ENCODE results near the gene CYP2W1. TPM values are rescaled to one million over a fixed set of nuclear protein-coding genes. Genes with fewer than 3 reads are reported as not detected.

CYP2W1 gene
- total and polyA plus RNA-seq, 3 experiments from 2014 or later, result not detected

GRCh38 chr7:1012004-1012715 lies 29.2 kb downstream of the CYP2W1 start:
- CTCF ChIA-PET, result interaction anchor here (2.3 kb wide), 1 partner anchor 19 kb away, joined by 12 read pairs; no protein-coding TSS in a partner anchor
- H3K4me3 Mint-ChIP-seq, result no peak overlapping the region
- H3K27ac ChIP-seq (ENCODE audit: low read depth, low read length), result no peak overlapping the region

GRCh38 chr7:1012716-1013095 lies 29.7 kb downstream of the CYP2W1 start:
- peak overlapping the region in 1 of 7 donors; percentile 23 for H3K4me3 Mint-ChIP-seq
- H3K27me3 ChIP-seq (ENCODE audit: insufficient read depth, low read length, poor library complexity, severe bottlenecking), result no peaks in the 10 kb centered on the region
- H3K9me3 Mint-ChIP-seq, result peaks cover 0 to 2% (median 0%) of the 10 kb centered on the region in 5 donors
- no peak overlapping the region for H3K27ac ChIP-seq (ENCODE audit: low read depth, low read length)
- ChIA-PET CTCF (interaction anchor here (2.3 kb wide), 1 partner anchor 19 kb away, joined by 12 read pairs; no protein-coding TSS in a partner anchor), POLR2A (no interaction called here)
- H3K36me3 Mint-ChIP-seq, result peaks cover 0 to 17% (median 0%) of the 10 kb centered on the region in 3 donors
- peaks cover 12 to 24% (median 13%) of the 10 kb centered on the region in 3 donors for H3K4me1 Mint-ChIP-seq
- no peaks in the 10 kb centered on the region for H3K9me3 ChIP-seq (ENCODE audit: low read length)
- H3K27ac Mint-ChIP-seq, result no peak overlapping the region
- no peaks in the 10 kb centered on the region for H3K36me3 ChIP-seq (ENCODE audit: insufficient read depth, low read length)
- no peaks in the 10 kb centered on the region for H3K27me3 Mint-ChIP-seq
- no peak for DNase-seq
- H3K4me3 ChIP-seq (ENCODE audit: low read length), result no peak overlapping the region
- peaks cover 7% of the 10 kb centered on the region for H3K4me1 ChIP-seq (ENCODE audit: insufficient read depth, low read length)

More at GRCh38 chr7:1012004-1012715, 29.2 kb downstream of the CYP2W1 start:
- no peak for DNase-seq
- Mint-ChIP-seq H3K4me1 (peaks cover 12 to 24% (median 13%) of the 10 kb centered on the region in 3 donors), H3K9me3 (peaks cover 0 to 2% (median 0%) of the 10 kb centered on the region in 5 donors), H3K27me3 (no peaks in the 10 kb centered on the region), H3K36me3 (peaks cover 0 to 19% (median 0%) of the 10 kb centered on the region in 3 donors), H3K27ac (peak overlapping the region in 2 of 8 donors; percentile 33 to 97)
- no peak overlapping the region for H3K4me3 ChIP-seq (ENCODE audit: low read length)
- POLR2A ChIA-PET, result no interaction called here
- H3K9me3 ChIP-seq (ENCODE audit: low read length), result no peaks in the 10 kb centered on the region
- no peaks in the 10 kb centered on the region for H3K36me3 ChIP-seq (ENCODE audit: insufficient read depth, low read length)
- peaks cover 7% of the 10 kb centered on the region for H3K4me1 ChIP-seq (ENCODE audit: insufficient read depth, low read length)
- H3K27me3 ChIP-seq (ENCODE audit: insufficient read depth, low read length, poor library complexity, severe bottlenecking), result no peaks in the 10 kb centered on the region

GRCh38 chr7:1013581-1013980 lies 30.6 kb downstream of the CYP2W1 start:
- Histone ChIP-seq H3K4me1 (ENCODE audit: insufficient read depth, low read length) (peaks cover 7% of the 10 kb centered on the region), H3K4me3 (ENCODE audit: low read length) (no peak overlapping the region), H3K9me3 (ENCODE audit: low read length) (no peaks in the 10 kb centered on the region), H3K36me3 (ENCODE audit: insufficient read depth, low read length) (no peaks in the 10 kb centered on the region), H3K27me3 (ENCODE audit: insufficient read depth, low read length, poor library complexity, severe bottlenecking) (no peaks in the 10 kb centered on the region), H3K27ac (ENCODE audit: low read depth, low read length) (no peak overlapping the region)
- Mint-ChIP-seq H3K36me3 (peaks cover 0 to 22% (median 4%) of the 10 kb centered on the region in 3 donors), H3K27ac (peak overlapping the region in 1 of 8 donors; percentile 28), H3K27me3 (no peaks in the 10 kb centered on the region), H3K9me3 (peaks cover 0 to 2% (median 0%) of the 10 kb centered on the region in 5 donors), H3K4me1 (peaks cover 19 to 31% (median 20%) of the 10 kb centered on the region in 3 donors), H3K4me3 (no peak overlapping the region)
- ChIA-PET CTCF (interaction anchor here (2.3 kb wide), 1 partner anchor 20 kb away, joined by 12 read pairs; no protein-coding TSS in a partner anchor), POLR2A (no interaction called here)
- no peak for DNase-seq

DNA sequence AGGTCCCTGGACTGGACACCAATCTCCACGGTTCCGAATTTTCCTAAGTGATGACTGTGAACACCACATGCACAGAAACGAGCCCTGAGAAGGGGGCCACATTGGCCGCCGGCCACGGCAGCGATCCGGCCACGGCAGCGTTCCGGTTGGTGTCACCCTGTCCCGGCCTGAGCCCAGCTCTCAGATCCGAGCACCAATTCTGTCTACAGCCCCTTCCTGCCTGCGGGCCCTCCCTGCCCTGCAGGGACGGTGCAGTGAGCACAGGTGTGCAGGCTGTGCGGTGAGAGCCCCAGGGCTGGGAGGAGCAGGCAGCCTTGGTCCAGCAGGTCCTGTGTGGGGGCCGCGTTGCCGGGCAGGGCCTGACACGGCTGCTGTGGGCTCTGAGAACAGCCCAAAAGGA lies 31.7 kb downstream of the CYP2W1 start:
- no peaks in the 10 kb centered on the region for H3K27me3 Mint-ChIP-seq
- H3K27ac Mint-ChIP-seq, result no peak overlapping the region
- Histone ChIP-seq H3K36me3 (ENCODE audit: insufficient read depth, low read length) (no peaks in the 10 kb centered on the region), H3K27ac (ENCODE audit: low read depth, low read length) (no peak overlapping the region), H3K9me3 (ENCODE audit: low read length) (no peaks in the 10 kb centered on the region), H3K27me3 (ENCODE audit: insufficient read depth, low read length, poor library complexity, severe bottlenecking) (no peaks in the 10 kb centered on the region), H3K4me1 (ENCODE audit: insufficient read depth, low read length) (peaks cover 7% of the 10 kb centered on the region), H3K4me3 (ENCODE audit: low read length) (no peak overlapping the region)
- peaks cover 0 to 2% (median 0%) of the 10 kb centered on the region in 5 donors for H3K9me3 Mint-ChIP-seq
- CTCF ChIA-PET, result no interaction called here
- peaks cover 17 to 30% (median 20%) of the 10 kb centered on the region in 3 donors for H3K4me1 Mint-ChIP-seq
- no peak overlapping the region for H3K4me3 Mint-ChIP-seq
- POLR2A ChIA-PET, result interaction anchor here (0.6 kb wide), 1 partner anchor 111 kb away, joined by 8 read pairs; no protein-coding TSS in a partner anchor
- peaks cover 0 to 14% (median 4%) of the 10 kb centered on the region in 3 donors for H3K36me3 Mint-ChIP-seq
- DNase-seq, result no peak

DNA sequence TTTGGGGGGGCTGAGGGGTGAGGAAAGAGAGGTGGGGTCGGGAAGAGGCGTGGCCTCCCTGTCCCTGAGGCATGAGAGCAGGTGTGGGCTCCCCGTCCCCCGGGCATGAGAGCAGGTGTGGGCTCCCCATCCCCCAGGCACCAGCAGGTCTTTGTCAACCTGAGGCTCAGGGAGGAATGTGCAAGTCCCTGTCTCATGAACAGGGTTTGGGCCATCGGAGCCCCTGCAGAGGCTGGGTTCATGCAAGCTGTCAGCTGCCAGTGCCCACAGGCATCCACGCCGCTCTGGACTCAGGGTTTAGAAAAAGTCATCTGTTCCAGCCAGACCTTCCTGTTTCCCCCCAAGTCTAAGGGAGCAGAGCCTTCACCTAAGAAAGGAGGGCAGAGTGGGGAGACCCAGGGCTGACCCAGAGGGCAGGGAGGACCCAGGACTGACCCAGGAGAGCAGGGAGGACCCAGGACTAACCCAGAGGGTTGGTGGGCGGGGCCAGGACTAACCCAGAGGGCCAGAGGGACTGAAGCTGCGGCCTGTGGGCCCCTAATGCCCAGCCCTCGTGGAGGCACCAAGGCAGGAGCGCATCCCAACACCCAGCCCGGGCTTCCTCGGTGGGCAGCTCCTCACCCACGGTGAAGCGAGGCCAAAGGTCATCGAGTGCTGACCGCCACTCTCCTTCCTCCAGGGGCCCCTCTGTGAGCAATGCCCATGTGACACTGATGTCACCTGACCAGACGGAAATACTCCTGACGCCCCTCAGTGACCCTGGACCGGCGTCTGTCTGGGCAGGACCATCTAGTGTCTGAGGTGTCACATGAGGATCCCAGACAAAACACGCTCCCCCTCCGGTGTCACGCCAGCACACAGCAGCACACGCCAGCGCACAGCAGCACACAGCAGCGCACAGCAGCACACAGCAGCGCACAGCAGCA lies 32.5 kb downstream of the CYP2W1 start:
- ChIA-PET CTCF (no interaction called here), POLR2A (no interaction called here)
- Mint-ChIP-seq H3K4me3 (no peak overlapping the region), H3K9me3 (peaks cover 0 to 2% (median 0%) of the 10 kb centered on the region in 5 donors), H3K27me3 (no peaks in the 10 kb centered on the region), H3K27ac (no peak overlapping the region), H3K4me1 (peaks cover 17 to 30% (median 20%) of the 10 kb centered on the region in 3 donors), H3K36me3 (peaks cover 0 to 12% (median 4%) of the 10 kb centered on the region in 3 donors)
- H3K27me3 ChIP-seq (ENCODE audit: insufficient read depth, low read length, poor library complexity, severe bottlenecking), result no peaks in the 10 kb centered on the region
- no peak for DNase-seq
- no peaks in the 10 kb centered on the region for H3K9me3 ChIP-seq (ENCODE audit: low read length)
- no peaks in the 10 kb centered on the region for H3K36me3 ChIP-seq (ENCODE audit: insufficient read depth, low read length)
- H3K4me1 ChIP-seq (ENCODE audit: insufficient read depth, low read length), result peaks cover 7% of the 10 kb centered on the region
- H3K4me3 ChIP-seq (ENCODE audit: low read length), result no peak overlapping the region
- H3K27ac ChIP-seq (ENCODE audit: low read depth, low read length), result no peak overlapping the region

DNA sequence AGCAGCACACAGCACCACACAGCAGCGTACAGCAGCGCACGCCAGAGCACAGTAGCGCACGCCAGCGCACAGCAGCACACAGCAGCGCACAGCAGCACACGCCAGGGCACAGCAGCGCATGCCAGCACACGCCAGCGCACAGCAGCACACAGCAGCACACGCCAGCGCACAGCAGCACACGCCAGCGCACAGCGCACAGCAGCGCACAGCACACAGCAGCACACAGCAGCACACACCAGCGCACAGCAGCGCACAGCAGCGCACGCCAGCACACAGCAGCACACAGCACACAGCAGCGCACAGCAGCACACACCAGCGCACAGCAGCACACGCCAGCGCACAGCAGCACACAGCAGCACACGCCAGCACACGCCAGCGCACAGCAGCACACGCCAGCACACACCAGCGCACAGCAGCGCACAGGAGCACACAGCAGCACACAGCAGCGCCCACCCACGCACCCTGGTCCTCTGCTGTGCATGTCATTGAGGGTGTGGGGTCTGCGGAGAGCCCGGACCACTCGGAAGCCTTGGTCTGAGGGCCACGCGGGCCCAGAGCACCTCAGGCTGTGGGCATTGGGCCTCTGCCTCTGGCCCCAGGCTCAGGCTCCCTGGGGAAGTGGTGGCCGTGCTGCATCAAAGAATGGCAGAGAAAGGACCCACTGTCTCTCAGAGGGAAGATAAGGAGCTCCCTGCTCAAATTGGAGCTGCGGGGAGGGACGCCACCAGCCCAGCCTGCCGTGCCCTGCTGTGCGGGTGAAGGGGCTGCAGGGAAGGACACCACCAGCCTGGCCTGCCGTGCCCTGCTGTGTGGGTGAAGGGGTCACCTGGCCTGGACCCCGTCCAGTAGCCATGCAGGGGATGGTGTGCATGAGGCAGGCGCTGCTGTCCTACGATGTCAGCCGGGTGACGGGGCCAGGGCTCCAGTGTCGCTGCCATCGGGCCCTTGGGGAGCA lies 33.9 kb downstream of the CYP2W1 start:
- Histone ChIP-seq H3K27ac (ENCODE audit: low read depth, low read length) (no peak overlapping the region), H3K9me3 (ENCODE audit: low read length) (peaks cover 3% of the 10 kb centered on the region), H3K4me1 (ENCODE audit: insufficient read depth, low read length) (peaks cover under 1% of the 10 kb centered on the region), H3K4me3 (ENCODE audit: low read length) (no peak overlapping the region), H3K36me3 (ENCODE audit: insufficient read depth, low read length) (no peaks in the 10 kb centered on the region), H3K27me3 (ENCODE audit: insufficient read depth, low read length, poor library complexity, severe bottlenecking) (no peaks in the 10 kb centered on the region)
- POLR2A ChIA-PET, result no interaction called here
- Mint-ChIP-seq H3K9me3 (peaks cover 0 to 5% (median 2%) of the 10 kb centered on the region in 5 donors), H3K27ac (no peak overlapping the region), H3K27me3 (no peaks in the 10 kb centered on the region), H3K36me3 (peaks cover 0 to 19% (median 13%) of the 10 kb centered on the region in 3 donors), H3K4me1 (peaks cover 11 to 25% (median 13%) of the 10 kb centered on the region in 3 donors), H3K4me3 (no peak overlapping the region)
- no peak for DNase-seq
- CTCF ChIA-PET, result no interaction called here

GRCh38 chr7:1017586-1018333 lies 34.8 kb downstream of the CYP2W1 start:
- DNase-seq, result no peak
- peaks cover 11 to 27% (median 13%) of the 10 kb centered on the region in 3 donors for H3K4me1 Mint-ChIP-seq
- Histone ChIP-seq H3K36me3 (ENCODE audit: insufficient read depth, low read length) (no peaks in the 10 kb centered on the region), H3K9me3 (ENCODE audit: low read length) (peaks cover 3% of the 10 kb centered on the region), H3K27me3 (ENCODE audit: insufficient read depth, low read length, poor library complexity, severe bottlenecking) (no peaks in the 10 kb centered on the region), H3K4me1 (ENCODE audit: insufficient read depth, low read length) (no peaks in the 10 kb centered on the region), H3K4me3 (ENCODE audit: low read length) (no peak overlapping the region), H3K27ac (ENCODE audit: low read depth, low read length) (no peak overlapping the region)
- no peaks in the 10 kb centered on the region for H3K27me3 Mint-ChIP-seq
- peak overlapping the region in 4 of 8 donors; percentile 23 to 79 (median 34) for H3K27ac Mint-ChIP-seq
- peaks cover 0 to 26% (median 20%) of the 10 kb centered on the region in 3 donors for H3K36me3 Mint-ChIP-seq
- H3K9me3 Mint-ChIP-seq, result peaks cover 2 to 9% (median 5%) of the 10 kb centered on the region in 5 donors
- no peak overlapping the region for H3K4me3 Mint-ChIP-seq
- POLR2A ChIA-PET, result no interaction called here
- CTCF ChIA-PET, result interaction anchor here (1.5 to 1.7 kb wide), 2 partner anchors 25 to 48 kb away, joined by 7 read pairs; no protein-coding TSS in a partner anchor

All from CD8-positive, alpha-beta memory T cell (primary cell).